Measurements from ENCODE around the gene SBF2.

Gene SBF2

GRCh38 chr11:9899676-9900075 lies 394.3 kb downstream of the SBF2 start:
- Histone ChIP-seq H3F3A (ENCODE audit: insufficient read depth) (no peaks in the 10 kb centered on the region), H3K9me2 (replicated peaks; ENCODE audit: insufficient read depth, low read length) (no peaks in the 10 kb centered on the region), H3K27ac (ENCODE audit: low read depth, low read length) (no peak overlapping the region), H3K9me3 (ENCODE audit: insufficient read depth, low read length) (no peaks in the 10 kb centered on the region), H4K20me1 (ENCODE audit: low read depth, low read length) (no peaks in the 10 kb centered on the region), H3K9ac (ENCODE audit: low read length) (no peak overlapping the region), H3K27me3 (ENCODE audit: low read length) (no peaks in the 10 kb centered on the region), H3K4me3 (ENCODE audit: insufficient read depth, low read length, poor library complexity, severe bottlenecking) (no peak overlapping the region), H3K36me3 (ENCODE audit: low read length) (no peaks in the 10 kb centered on the region), H2AFZ (ENCODE audit: low read depth, low read length, severe bottlenecking) (no peak overlapping the region), H3K79me2 (ENCODE audit: insufficient read depth, low read length) (no peaks in the 10 kb centered on the region), H3K4me2 (ENCODE audit: low read depth, low read length, poor library complexity, severe bottlenecking) (no peak overlapping the region)
- TF ChIP-seq EZH2phosphoT487 (conservative IDR thresholded peaks at IDR 0.05; ENCODE audit: low read length) (no peak), CTCF (IDR thresholded peaks at IDR 0.05; ENCODE audit: insufficient read depth, low read length, poor library complexity, severe bottlenecking) (no peak)

GRCh38 chr11:9896902-9897301 lies 397.1 kb downstream of the SBF2 start:
- Histone ChIP-seq H3K9me3 (ENCODE audit: insufficient read depth, low read length) (no peaks in the 10 kb centered on the region), H3K36me3 (ENCODE audit: low read length) (no peaks in the 10 kb centered on the region), H3F3A (ENCODE audit: insufficient read depth) (no peaks in the 10 kb centered on the region), H3K27ac (ENCODE audit: low read depth, low read length) (no peak overlapping the region), H4K20me1 (ENCODE audit: low read depth, low read length) (no peaks in the 10 kb centered on the region), H2AFZ (ENCODE audit: low read depth, low read length, severe bottlenecking) (no peak overlapping the region), H3K27me3 (ENCODE audit: low read length) (no peaks in the 10 kb centered on the region), H3K4me3 (ENCODE audit: insufficient read depth, low read length, poor library complexity, severe bottlenecking) (no peak overlapping the region), H3K9me2 (replicated peaks; ENCODE audit: insufficient read depth, low read length) (no peaks in the 10 kb centered on the region), H3K9ac (ENCODE audit: low read length) (no peak overlapping the region), H3K79me2 (ENCODE audit: insufficient read depth, low read length) (no peaks in the 10 kb centered on the region), H3K4me2 (ENCODE audit: low read depth, low read length, poor library complexity, severe bottlenecking) (no peak overlapping the region)
- no peak for TF ChIP-seq EZH2phosphoT487 (conservative IDR thresholded peaks at IDR 0.05; ENCODE audit: low read length)
- no peak for TF ChIP-seq CTCF (IDR thresholded peaks at IDR 0.05; ENCODE audit: insufficient read depth, low read length, poor library complexity, severe bottlenecking)

- Histone ChIP-seq H3K79me2 (ENCODE audit: insufficient read depth, low read length) (no peaks in the 10 kb centered on the region), H3K9me2 (replicated peaks; ENCODE audit: insufficient read depth, low read length) (no peaks in the 10 kb centered on the region), H3F3A (ENCODE audit: insufficient read depth) (no peaks in the 10 kb centered on the region), H3K4me2 (ENCODE audit: low read depth, low read length, poor library complexity, severe bottlenecking) (no peak overlapping the region), H4K20me1 (ENCODE audit: low read depth, low read length) (no peaks in the 10 kb centered on the region), H3K36me3 (ENCODE audit: low read length) (no peaks in the 10 kb centered on the region), H3K4me3 (ENCODE audit: insufficient read depth, low read length, poor library complexity, severe bottlenecking) (no peak overlapping the region), H3K9ac (ENCODE audit: low read length) (no peak overlapping the region), H3K27me3 (ENCODE audit: low read length) (no peaks in the 10 kb centered on the region), H2AFZ (ENCODE audit: low read depth, low read length, severe bottlenecking) (no peak overlapping the region), H3K27ac (ENCODE audit: low read depth, low read length) (no peak overlapping the region), H3K9me3 (ENCODE audit: insufficient read depth, low read length) (no peaks in the 10 kb centered on the region)
- no peak for TF ChIP-seq EZH2phosphoT487 (conservative IDR thresholded peaks at IDR 0.05; ENCODE audit: low read length)
- no peak for TF ChIP-seq CTCF (IDR thresholded peaks at IDR 0.05; ENCODE audit: insufficient read depth, low read length, poor library complexity, severe bottlenecking)
These were observed 399.0 kb downstream of the SBF2 start for GRCh38 chr11:9895006-9895405.

Measured in SU-DHL-6 (cell line).